Anterior cingulate cortex (tissue), 58 donors: ENCODE results near the gene TMEM132C.
"Not testable (repeated sequence)": the region's sequence is repeated elsewhere in the genome, so short reads cannot be mapped to it uniquely, and the experiment has no call there.

ENCODE experiments used
- DNase-seq, 58 donors: peaks; one replicate each; lab custom pipeline; 2025; lab: John Stamatoyannopoulos, UW

Gene TMEM132C

GRCh38 chr12:128463881-128464280 is 196.9 kb downstream of the TMEM132C start:
- no peak for DNase-seq

DNA sequence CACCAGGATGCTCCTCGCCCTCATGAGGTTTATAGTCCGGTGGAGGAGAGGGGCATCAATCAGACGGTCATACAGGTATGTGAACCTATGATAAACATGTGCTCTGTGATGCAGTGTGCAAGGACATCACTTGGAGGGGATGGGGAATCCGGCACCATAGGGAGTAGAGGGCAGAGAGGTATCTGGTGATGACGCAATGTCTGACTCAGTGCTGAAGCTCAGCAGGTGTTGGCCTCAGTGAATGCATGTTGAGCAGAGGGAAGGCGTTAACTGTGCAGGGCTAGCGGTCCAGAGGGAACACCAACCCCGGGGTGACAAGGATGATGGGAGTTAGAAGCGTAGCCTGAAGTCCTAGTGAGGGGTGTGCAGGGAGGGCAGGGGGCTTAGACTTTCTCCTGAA is 200.9 kb downstream of the TMEM132C start:
- no peak for DNase-seq

DNA sequence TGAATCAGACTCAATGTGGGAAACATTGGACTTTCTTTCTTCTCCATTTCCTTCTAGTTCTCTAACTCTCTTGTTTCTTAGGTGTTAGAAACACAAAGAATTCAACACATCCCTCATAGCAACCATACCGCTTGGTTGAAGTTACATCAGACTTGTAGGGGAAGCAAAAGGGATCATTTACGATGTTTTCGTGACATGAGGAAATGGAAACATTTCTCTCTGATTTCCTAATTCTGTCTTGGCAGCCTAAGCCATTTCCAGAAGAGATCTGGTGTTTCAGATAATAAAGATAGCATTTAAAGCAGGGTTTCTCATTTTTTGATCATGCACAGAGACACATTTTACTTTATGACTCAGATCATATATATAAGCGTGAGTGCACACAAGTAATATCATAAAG is 202.0 kb downstream of the TMEM132C start:
- no peak for DNase-seq

DNA sequence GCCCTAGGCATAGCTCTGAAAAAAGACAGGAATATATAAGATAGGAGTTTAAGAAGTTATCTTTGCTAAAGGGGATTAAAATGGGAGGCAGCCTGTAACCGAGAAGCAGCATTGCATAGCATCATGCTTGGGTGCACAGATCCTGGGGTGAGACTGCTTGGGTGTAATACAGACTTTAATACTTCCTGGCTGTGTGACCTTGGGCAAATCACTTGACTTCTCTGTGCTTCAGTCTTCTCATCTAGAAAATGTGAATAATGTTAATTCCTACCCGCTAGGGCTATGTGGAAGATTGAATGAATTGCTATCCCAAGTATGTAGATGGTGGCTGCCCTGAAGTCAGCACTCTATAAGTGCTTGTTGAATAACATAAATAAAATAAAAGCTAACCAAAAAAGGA is 204.5 kb downstream of the TMEM132C start:
- no peak for DNase-seq

DNA sequence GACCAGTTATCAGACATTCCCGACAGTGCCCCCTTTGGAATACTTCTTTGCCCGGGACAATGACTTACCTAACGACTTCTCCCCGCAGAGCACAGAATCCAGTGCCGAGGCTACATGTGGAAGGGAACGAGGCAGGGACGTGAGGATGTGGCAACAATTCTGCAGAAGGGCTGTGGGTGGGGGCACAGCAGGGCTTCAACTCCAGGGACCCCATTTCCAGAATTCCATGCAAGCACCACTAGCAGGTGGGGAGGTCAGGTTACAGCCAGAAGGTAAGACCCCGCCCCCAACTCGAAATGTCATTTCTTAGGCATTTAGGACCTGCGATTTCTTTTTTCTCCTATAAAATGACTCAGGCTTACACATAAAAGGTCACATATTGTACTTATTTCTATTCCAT is 207.9 kb downstream of the TMEM132C start:
- no peak for DNase-seq

- DNase-seq, result no peak
Measured at GRCh38 chr12:128476266-128476665, 209.3 kb downstream of the TMEM132C start.

- DNase-seq, result no peak
Measured at GRCh38 chr12:128483526-128484255, 216.7 kb downstream of the TMEM132C start.

DNA sequence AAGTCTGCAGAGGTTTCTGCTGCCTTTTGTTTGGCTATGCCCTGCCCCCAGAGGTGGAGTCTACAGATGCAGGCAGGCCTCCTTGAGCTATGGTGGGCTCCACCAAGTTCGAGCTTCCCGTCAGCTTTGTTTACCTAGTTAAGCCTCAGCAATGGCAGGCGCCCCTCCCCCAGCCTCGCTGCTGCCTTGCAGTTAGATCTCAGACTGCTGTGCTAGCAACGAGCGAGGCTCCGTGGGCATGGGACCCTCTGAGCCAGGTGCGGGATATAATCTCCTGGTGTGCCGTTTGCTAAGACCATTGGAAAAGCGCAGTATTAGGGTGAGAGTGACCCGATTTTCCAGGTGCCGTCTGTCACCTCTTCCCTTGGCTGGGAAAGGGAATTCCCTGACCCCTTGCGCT is 230.4 kb downstream of the TMEM132C start:
- not testable (repeated sequence) for DNase-seq

DNA sequence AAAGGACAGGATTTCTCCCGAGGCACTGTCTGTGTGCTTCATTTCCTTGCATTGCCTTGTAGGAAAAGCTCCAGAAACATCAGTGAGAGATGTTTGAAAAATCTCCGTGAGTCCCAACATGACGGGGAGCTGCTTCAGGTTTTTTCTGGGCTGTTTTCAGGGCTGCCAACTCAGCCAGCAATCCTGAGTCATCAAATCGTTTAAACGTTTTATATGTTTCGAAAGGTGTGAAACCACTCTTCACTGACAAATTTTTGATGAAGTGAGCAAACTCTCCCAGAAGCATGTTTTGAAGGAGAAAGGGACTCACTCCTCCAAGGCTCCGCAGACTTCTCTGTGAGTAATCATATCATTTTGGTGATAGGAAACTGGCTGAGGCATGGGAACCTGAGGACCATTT is 240.5 kb downstream of the TMEM132C start:
- DNase-seq, result peak in 1 of 58 donors; percentile 27

DNA sequence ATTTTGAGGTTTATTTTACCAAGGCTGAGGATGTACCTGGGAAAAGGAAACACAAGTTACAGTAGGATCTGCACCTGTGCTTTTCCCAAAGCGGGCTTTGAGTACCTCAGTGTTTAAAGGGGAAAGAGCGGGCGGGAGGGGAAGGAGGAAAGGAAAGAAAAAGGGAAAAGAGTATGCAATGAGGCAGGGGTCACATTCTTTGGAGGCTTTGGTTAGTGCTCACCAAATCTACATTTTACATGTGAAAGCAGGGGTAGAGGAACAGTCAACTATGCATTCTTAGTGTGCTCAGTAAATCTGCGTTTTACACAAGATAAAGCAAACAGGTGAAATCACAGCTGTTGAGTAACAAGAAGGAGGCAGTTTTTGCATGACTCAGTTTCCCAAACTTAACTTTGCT is 242.2 kb downstream of the TMEM132C start:
- no peak for DNase-seq

GRCh38 chr12:128510511-128510910 is 243.5 kb downstream of the TMEM132C start:
- peak in 14 of 58 donors; percentile 2 to 43 (median 12) for DNase-seq

GRCh38 chr12:128513331-128513730 is 246.4 kb downstream of the TMEM132C start:
- DNase-seq, result no peak

DNA sequence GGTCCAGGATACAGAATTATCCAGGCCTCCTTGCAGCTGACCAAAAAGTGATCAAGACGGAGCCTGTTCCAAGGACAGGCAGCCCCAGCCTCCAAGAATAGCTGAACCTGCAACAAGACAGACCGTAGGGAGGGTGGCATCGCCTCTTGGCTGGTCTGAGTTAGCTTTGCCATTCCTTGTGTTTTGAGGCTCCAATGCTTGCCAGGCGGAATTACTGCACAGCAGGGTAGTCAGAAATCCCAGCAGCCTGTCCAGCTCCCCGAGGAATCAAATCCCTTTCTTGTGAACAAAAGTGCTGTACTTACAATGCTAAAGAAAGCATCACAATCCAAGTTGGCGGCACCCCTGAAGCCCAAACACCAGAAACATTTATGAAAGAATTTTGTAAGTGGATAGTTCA is 246.9 kb downstream of the TMEM132C start:
- DNase-seq, result peak in 33 of 58 donors; percentile 2 to 80 (median 23)

DNA sequence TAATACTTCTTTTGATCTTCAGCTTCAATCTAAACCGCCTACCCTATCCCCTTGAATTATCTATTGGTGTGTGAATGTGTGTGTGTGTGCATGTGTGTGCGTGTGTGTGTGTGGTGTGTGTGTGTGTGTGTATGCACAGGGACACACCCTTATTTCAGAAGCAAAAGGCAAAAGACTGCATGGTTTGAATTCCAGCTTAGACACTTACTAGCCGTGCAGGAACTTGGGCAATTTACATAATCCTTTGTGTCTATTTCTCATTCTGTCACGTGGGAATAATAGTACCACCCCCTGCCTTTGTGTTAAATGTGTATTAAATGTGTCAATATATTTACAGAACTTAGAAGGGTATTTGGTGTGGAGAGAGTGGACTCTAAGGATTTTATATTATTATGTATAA is 251.7 kb downstream of the TMEM132C start:
- no peak for DNase-seq

DNA sequence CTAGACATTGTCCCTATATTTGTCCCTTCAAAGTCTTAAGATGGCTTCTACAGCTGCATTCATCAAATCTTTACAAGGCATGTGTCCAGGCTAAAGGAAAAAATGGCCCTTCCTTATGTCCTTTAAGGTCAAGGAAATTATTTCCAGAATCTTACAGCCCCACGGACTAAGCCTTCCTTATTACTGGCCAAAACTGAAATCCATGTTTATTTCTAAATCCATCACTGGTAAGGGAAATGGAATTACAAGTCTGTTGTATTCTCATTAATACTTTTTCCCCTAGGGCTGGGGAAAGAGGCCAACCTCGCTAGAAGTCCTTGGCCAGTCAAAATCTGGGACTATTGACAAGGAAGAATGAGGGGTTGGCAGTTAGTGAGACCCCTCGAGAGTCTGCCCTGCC is 252.5 kb downstream of the TMEM132C start:
- DNase-seq, result no peak

GRCh38 chr12:128521981-128522380 is 255.0 kb downstream of the TMEM132C start:
- no peak for DNase-seq

DNA sequence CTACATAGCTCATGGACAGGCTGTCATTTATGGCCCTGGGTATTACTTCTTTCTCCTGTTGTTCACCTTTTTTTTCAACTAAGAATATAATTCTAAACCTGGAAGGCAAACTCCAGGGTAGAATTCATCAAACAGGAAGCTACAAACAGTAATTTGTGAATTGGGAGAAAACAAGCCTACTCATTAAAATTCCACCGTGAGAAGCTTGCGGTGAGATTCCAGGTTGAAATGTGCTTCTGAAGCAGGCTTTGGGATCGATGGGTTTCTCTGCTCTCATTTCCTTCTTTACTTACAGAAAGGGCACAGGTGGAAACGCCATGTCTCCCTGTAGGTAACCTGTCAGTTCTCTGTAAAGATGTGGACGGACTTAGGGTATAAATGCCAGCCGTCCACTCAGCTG is 257.5 kb downstream of the TMEM132C start:
- DNase-seq, result no peak

GRCh38 chr12:128531170-128531569 is 264.2 kb downstream of the TMEM132C start:
- no peak for DNase-seq

- DNase-seq, result no peak
Measured at GRCh38 chr12:128534906-128535305, 267.9 kb downstream of the TMEM132C start.

DNA sequence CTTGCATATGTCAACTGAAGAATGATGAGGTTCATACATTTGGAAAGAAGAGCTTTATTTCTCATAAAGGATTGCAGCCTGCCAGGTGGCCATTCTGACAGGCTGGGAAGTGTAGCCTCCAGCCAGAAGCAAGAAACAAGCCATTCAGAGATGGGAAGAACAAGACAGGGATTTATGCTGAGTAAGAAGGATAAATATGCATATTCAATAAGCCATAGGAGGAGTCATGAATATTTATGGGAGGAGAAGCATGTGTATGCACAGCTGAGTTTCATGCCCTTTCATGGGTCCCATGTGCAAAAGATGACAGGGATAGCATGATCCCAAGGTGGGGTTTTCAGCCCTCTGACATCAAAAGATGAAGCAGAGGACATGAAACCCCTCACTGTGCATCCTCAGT is 269.8 kb downstream of the TMEM132C start:
- no peak for DNase-seq

DNA sequence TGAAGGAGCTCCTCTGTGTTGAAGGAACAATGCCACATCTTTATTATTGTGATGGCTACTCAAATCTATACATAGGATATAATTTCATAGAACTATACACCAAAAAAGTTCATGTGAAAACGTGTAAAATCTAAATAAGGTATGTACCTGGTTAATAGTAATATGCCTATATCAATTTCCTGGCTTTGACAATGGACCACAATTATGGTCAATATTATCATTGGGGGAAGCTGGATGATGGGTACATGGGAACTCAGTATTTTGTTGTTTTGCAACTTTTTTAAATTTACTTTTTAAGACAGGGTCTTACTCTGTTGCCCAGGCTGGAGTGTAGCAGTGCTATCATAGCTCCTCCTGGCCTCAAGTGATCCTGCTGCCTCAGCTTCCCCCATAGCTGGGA is 270.7 kb downstream of the TMEM132C start:
- no peak for DNase-seq

GRCh38 chr12:128542844-128543243 is 275.9 kb downstream of the TMEM132C start:
- DNase-seq, result no peak

DNA sequence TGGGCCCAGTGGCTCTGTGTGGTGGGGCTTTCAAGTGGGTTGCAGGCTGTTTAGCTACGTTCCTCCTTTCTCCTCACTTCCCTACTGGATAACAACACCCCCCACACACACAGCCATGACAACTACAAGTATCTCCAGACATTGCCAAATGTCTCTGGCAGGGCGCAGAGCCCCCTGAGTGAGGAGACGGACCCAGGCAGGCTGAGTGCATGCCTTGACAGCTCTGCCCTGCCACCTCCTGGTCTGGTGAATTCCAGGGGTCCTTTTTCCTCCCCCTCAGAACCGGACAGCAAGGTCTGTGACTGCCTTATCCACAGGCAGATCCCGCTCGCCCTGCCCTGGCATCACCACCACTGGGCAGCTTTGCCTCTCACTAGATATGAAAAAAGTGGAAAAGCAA is 276.5 kb downstream of the TMEM132C start:
- peak in 15 of 58 donors; percentile 2 to 27 (median 11) for DNase-seq
